ENCODE results near the gene PKD2L2.

DNA sequence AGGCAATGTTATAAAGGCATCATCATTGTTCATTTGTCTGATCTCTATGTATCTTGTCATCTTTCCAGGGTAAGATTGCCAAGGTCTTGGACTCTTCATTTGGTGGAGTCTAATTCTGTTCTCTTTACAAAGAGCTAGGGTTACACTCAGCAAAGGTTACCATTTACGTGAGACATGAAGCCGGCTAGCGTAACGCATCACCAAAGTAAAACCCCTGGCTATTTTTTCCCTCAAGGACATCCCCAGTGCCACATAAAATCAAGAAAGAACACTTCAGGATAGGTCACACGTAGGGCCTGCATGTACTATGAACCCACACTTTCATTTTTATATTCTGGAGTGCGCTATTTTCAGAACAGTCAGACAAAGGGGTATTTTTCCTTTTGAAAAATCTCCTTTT, 41.6 kb upstream of the PKD2L2 start:
- TF ChIP-seq ELF1 (tag; IDR thresholded peaks at IDR 0.05) (no peak), CREB1 (IDR thresholded peaks at IDR 0.05) (no peak), CREB1 (CRISPR knock-in tag; IDR thresholded peaks at IDR 0.05) (no peak), ZNF639 (CRISPR knock-in tag; conservative IDR thresholded peaks at IDR 0.05 in 1 of 2, IDR thresholded peaks at IDR 0.05 in 1 of 2) (no peak), EWSR1 (IDR thresholded peaks at IDR 0.05; ENCODE audit: borderline replicate concordance, low read depth, partially characterized antibody) (no peak), SMARCA5 (IDR thresholded peaks at IDR 0.05) (no peak), SIN3A (IDR thresholded peaks at IDR 0.05; ENCODE audit: borderline replicate concordance in 2 of 2, control insufficient read depth in 1 of 2, low read depth in 2 of 2, low read length in 2 of 2) (no peak)
- TF ChIP-seq, protein P1, sequence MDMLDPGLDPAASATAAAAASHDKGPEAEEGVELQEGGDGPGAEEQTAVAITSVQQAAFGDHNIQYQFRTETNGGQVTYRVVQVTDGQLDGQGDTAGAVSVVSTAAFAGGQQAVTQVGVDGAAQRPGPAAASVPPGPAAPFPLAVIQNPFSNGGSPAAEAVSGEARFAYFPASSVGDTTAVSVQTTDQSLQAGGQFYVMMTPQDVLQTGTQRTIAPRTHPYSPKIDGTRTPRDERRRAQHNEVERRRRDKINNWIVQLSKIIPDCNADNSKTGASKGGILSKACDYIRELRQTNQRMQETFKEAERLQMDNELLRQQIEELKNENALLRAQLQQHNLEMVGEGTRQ (CRISPR knock-in tag; IDR thresholded peaks at IDR 0.05): no peak
